ENCODE data around the gene TOP3B. TPM values are rescaled to one million over a fixed set of nuclear protein-coding genes. Genes with fewer than 3 reads are reported as not detected.

The TOP3B gene
- total and polyA plus RNA-seq, 9 of the 15 experiments (the other 6 are each of a cell fraction or from before 2014, with no cell fraction given) = 3.0 to 188 (median 112) TPM

DNA sequence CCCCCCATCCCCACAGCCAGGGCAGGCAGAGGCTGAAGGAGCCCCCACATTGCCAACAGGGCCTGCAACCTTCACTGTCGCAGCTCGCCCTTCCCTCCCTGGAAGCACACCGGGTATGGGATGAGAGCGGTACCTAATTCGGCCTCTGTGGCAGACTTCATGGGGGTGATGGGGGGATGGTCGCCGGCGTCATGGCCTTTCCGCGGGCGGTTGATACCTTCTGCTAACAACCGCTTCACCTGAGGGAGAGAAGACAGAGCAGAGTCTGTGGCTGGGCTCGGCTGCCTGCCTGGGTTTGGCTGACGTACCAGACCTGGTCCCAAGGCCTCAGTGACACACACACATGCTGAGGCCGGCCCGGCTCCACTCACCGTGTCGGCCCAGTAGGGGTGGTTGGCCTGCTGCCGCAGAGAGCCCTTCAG lies 18.8 kb downstream of the TOP3B start:
- intact Hi-C loops (cut with micrococcal nuclease) (no loop called here), in situ Hi-C loops (cut with MboI) (no loop called here)
- Histone ChIP-seq H3K36me3 (ENCODE audit: control insufficient read depth, insufficient read depth, low read length) (peaks cover 98% of the 10 kb centered on the region), H3K79me2 (ENCODE audit: control insufficient read depth, insufficient read depth, low read length) (no peaks in the 10 kb centered on the region), H3K27ac (ENCODE audit: extremely low read depth, low read depth, low read length) (no peak overlapping the region), H3K4me1 (replicated peaks in 1 of 2; ENCODE audit: control insufficient read depth in 2 of 2, insufficient read depth in 2 of 2, low read length in 2 of 2) (peaks cover 0 to 42% of the 10 kb centered on the region in 2 experiments; a peak in 2 of 5 replicates), H3K27me3 (ENCODE audit: control insufficient read depth in 2 of 2, insufficient read depth in 2 of 2, low read length in 2 of 2) (no peaks in the 10 kb centered on the region), H2AFZ (ENCODE audit: low read depth, low read length) (no peak overlapping the region), H3K9me3 (replicated peaks; ENCODE audit: control insufficient read depth, insufficient read depth, low read depth, low read length) (no peaks in the 10 kb centered on the region), H3K9me1 (ENCODE audit: control insufficient read depth, insufficient read depth, low read length) (peaks cover 9% of the 10 kb centered on the region), H3K9ac (ENCODE audit: insufficient read depth in 1 of 2, low read depth in 2 of 2, low read length in 2 of 2) (peak overlapping the region in 1 of 2 experiments; percentile 10; a peak in 1 of 4 replicates), H4K20me1 (replicated peaks; ENCODE audit: control insufficient read depth, insufficient read depth, low read length) (peaks cover 57% of the 10 kb centered on the region), H3K4me3 (no peak overlapping the region), H3K4me2 (ENCODE audit: insufficient read depth, low read length) (no peak overlapping the region)
- ATAC-seq = no peak
- WGBS (ENCODE audit: insufficient coverage, low coverage, missing lambda C conversion rate) = 88% methylated on average over 19 of the region's 19 CpGs
- no TSS peak for BruUV-seq (replicated peaks)
- no peak for DNase-seq (ENCODE audit: extremely low read depth in 1 of 4, low spot score in 3 of 4)
- FAIRE-seq = no peak
- ChIA-PET CTCF (ENCODE audit: low intra/inter-chr PET ratio) (interaction anchor here (0.6 kb wide), 1 partner anchor 93 kb away, joined by 3 read pairs; no protein-coding TSS in a partner anchor), POLR2A (interaction anchor here (0.7 to 15.7 kb wide), 5 partner anchors 6 to 69 kb away, joined by 3 to 382 read pairs (median 82); partner anchors contain the start of genes PPM1F and TOP3B)
- TF ChIP-seq CBX1 (IDR thresholded peaks at IDR 0.05; ENCODE audit: low read depth) (0 out of 2 replicates have a peak, but pooled peaks have one; percentile 16), MYNN (IDR thresholded peaks at IDR 0.05) (no peak), MYNN (CRISPR knock-in tag; IDR thresholded peaks at IDR 0.05) (no peak), HDAC6 (IDR thresholded peaks at IDR 0.05; ENCODE audit: low read depth, low read length) (peak; percentile 5; the same call in 1 of the 2 replicates), IRF2 (CRISPR knock-in tag; IDR thresholded peaks at IDR 0.05) (peak; percentile 80; the same call in 1 of the 2 replicates), DIDO1 (tag; IDR thresholded peaks at IDR 0.05; ENCODE audit: low read depth) (no peak), ZNF639 (CRISPR knock-in tag; conservative IDR thresholded peaks at IDR 0.05 in 1 of 2, IDR thresholded peaks at IDR 0.05 in 1 of 2) (0 out of 4 replicates have a peak, but pooled peaks of 1 of the 2 experiments have one; percentile 60), PRMT5 (CRISPR knock-in tag; IDR thresholded peaks at IDR 0.05) (peak; percentile 54; the same call in 1 of the 2 replicates), TCF15 (CRISPR knock-in tag; IDR thresholded peaks at IDR 0.05) (0 out of 2 replicates have a peak, but pooled peaks have one; percentile 14), E2F3 (CRISPR knock-in tag; IDR thresholded peaks at IDR 0.05) (0 out of 2 replicates have a peak, but pooled peaks have one; percentile 16), ZNF740 (CRISPR knock-in tag; IDR thresholded peaks at IDR 0.05) (peak; percentile 33; the same call in 1 of the 2 replicates), ZNF740 (tag; IDR thresholded peaks at IDR 0.05) (peak in 1 of 2 experiments; percentile 16; a peak in 1 of 4 replicates), MYBL2 (IDR thresholded peaks at IDR 0.05; ENCODE audit: low read depth) (no peak), MYBL2 (CRISPR knock-in tag; IDR thresholded peaks at IDR 0.05; ENCODE audit: borderline replicate concordance) (peak; percentile 33; the same call in 1 of the 2 replicates), CHCHD3 (CRISPR knock-in tag; IDR thresholded peaks at IDR 0.05) (0 out of 2 replicates have a peak, but pooled peaks have one; percentile 7), NR3C1 (CRISPR knock-in tag; IDR thresholded peaks at IDR 0.05) (0 out of 2 replicates have a peak, but pooled peaks have one; percentile 80)
